Stimulated activated CD4-positive, alpha-beta T cell treated with anti-CD3 and anti-CD28 coated beads, Interleukin-1b, Interleukin-23, amount 100 ng/mL, for 24 hours (primary cell): ENCODE results near the gene RCHY1.
"Not testable (repeated sequence)": the region's sequence is repeated elsewhere in the genome, so short reads cannot be mapped to it uniquely, and the experiment has no call there.

Source experiments
- DNase-seq, 4 experiments: peaks; one replicate each; pipeline ENCODE4 v3.0.0-alpha.2; 2020; ENCODE audit warnings: low read depth in 4 of 4, low spot score in 1 of 4

RCHY1 gene

DNA sequence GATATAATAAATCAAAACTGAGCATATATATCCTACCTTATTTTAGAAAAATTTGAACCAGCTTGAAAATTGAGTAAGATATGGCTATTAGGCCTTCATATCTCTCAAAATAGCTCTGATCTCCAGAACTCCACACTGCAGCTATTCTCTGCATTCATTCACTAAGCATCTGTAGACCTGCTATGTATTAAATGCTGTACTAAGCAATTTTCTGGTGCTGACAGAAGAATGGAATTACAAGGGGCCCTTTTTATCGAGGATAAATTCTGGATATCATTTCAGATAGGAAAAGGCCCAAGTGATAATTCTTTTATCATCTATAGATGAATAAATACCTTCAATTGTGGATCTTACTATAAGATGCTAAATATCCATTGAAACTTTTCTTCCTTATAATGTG is 1.9 kb upstream of the RCHY1 start:
- DNase-seq: no peak

DNA sequence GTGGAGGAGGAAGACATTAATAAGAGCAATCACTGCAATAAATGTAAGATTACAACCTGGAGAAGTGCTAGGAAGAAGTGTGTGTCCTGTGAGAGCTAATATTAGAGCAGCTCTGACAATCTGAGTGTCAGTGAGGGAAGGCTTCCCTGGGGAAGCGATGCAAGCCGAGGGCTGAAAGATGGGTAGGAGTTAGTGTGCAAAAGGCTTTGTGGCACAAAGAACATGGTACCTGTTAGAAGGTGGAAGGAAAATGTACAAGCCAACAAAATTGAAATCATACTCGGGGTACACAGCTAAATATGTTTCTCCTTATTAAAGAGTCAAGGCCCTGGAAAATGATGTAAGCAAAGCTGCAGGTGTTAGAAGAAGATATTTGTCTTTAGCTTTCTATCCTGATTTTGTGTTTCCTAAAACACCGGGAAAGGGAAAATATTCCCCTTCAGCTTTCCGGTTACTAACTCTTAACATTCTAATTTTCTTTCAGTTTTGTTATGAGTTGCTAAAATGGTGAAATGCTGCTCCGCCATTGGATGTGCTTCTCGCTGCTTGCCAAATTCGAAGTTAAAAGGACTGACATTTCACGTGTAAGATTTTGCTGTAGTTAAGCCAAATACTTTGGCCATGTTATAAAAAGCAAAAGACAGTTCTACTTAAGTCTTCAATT is 878 bp upstream of the RCHY1 start:
- DNase-seq: no peak

DNA sequence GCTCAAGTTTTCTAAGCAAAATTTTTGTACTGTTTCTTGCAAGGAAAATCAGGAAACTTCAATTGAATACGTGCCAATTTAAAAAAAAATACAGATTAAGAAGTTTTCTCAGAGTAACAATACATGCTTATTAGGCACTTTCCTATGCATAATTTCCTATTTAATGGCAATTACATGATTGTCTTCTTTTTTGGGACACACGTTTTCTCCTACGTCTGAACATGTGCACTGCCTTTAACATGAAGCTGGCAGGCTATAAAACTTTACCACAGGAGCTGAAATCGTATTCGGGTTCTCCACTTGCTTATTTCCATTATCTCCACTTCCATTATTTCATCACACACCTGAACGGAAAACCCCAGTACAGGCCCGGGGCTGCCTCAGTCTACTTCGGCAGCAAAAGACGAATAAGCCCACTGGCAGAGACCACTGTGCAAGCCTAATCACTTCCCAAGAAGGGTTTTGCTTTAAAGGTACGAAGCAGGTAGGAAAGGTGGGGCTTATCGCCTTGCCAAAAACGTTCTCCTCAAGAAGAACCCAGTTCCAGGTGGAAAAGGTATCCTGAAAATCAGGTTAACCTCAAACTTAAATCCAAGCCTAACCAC is 575 bp downstream of the RCHY1 start:
- no peak for DNase-seq

DNA sequence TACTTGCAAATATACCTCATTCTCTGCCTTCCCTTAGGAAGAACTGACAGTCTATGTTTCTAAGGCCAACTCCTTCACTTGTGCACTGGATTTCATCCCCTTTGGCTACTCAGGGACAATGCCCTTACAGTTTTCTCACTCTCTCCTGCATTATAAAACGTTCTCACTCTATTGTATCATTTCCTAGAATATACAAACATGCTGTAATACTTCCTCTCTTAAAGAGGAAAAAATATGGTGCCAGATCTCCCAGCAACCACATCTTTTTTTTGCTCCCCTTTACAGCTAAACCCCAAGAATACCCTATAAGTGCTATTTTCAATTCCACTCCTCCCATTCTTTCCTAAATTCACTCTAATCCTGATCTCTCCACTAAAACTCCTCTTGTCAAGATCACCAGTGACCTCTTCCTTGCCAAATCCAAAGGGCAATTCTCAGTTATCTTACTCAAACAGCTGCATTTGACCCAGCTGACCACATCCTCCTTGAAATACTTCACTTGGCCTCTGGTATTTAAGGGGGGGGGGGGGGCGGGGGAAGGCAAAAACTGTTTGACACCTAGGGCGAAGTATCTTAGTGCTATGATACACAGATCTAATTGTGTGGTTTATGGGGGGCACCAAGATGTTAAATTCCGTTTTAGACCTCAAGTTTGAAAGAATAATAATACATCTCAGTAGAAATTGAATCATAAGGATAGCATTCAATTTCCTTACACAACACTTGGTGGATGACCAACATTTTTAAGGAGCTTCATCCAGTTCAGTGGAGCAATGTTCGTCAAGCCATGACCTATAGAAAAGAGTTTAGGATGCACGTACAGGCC is 1.6 kb downstream of the RCHY1 start:
- no peak for DNase-seq

DNA sequence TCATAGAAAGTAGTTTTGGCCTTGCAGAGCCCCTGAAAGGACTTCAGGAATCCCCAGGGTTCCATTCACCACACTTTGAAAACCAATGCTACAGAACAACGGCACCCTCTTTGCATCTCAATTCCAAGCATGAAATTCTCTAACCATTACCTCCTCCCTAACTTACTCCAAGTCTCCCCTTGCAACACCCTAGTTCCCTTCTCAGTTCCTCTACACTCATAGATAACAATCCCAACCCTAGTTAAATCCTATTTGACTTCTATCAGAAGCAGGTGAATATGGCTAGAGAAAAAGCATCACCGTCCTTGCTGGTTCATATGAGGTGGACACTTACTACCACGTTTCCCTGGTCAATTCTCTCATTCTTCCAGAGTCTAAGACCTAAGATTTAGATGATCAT is 2.4 kb downstream of the RCHY1 start:
- no peak for DNase-seq

DNA sequence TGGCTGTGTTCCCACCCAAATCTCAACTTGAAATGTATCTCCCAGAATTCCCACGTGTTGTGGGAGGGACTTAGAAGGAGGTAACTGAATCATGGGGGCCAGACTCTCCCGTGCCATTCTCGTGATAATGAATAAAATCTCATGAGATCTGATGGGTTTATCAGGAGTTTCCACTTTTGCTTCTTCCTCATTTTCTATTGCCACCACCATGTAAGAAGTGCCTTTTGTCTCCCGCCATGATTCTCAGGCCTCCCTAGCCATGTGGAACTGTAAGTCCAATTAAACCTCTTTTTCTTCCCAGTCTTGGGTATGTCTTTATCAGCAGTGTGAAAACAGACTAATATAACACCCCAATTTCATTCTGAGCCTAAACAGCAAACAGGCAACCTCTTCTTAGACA is 4.6 kb downstream of the RCHY1 start:
- not testable (repeated sequence) for DNase-seq

DNA sequence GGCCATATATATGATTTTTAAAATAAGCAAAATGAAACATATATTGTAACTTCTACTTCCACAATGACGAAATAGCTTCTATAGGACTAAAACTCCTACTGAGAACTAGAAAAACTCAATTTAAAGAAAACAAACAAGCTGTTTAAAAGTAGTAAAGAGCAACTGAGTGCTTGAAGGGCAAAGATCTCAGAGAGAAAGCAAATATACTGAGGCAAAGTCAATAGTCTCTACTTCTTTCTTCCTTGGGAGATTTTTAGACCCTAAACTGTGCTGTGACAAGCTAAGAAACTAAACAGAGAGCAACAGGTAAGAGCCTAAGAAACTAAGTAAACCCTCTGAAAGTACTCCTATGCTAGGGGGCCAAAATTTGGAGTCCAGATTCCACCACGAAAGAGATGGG is 8.6 kb downstream of the RCHY1 start:
- no peak for DNase-seq

DNA sequence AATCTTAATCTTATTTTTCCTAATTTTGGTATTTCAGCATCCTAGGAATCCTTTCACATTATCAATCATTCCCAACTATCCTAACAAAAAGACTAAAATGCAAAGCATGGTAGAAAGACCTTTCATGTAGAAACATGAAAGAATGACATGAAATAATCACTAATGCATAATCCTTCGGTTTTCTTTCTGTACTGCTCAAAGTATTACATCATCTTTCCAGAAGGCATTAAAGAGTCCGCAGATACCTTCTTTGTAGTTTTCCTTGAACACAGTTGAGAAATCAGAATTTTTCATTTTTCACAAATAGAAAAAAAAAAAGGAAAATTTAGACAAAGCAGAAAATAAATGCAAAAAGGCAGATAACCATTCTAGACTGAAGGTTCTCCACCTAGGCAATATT is 11.5 kb downstream of the RCHY1 start:
- DNase-seq: no peak

DNA sequence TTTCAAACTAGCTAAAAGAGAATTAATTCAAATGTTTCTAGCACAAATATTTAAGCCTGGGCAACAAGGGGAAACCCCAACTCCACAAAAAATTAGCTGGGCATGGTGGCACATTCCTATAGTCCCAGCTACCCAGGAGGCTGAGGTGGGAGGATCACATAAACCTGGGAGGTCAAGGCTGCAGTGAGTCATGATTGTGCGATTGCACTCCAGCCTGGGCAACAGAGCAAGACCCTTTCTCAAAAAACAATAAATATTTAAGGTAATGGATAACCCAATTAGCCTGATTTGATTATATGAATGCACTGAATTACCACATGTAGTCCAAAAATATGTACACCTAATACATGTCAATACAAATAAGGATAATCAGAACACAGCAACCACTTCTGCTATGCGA is 14.3 kb downstream of the RCHY1 start:
- no peak for DNase-seq

DNA sequence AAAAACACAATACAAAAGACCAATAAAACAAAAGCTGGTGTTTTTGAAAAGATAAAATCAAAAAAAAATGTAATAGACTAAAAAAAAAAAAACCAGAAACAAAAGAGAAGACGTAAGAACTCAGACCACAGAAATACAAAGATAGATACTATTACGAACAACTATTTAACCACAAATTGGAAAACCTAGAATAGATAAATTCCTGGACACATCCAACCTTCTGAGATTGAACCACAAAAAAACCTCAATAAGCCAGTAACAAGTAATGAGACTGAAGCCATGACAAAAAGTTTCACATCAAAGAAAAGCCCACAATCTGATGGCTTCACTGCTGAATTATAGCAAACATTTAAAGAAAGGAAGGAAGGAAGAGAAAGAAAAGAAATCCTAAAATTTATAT is 16.2 kb downstream of the RCHY1 start:
- no peak for DNase-seq

DNA sequence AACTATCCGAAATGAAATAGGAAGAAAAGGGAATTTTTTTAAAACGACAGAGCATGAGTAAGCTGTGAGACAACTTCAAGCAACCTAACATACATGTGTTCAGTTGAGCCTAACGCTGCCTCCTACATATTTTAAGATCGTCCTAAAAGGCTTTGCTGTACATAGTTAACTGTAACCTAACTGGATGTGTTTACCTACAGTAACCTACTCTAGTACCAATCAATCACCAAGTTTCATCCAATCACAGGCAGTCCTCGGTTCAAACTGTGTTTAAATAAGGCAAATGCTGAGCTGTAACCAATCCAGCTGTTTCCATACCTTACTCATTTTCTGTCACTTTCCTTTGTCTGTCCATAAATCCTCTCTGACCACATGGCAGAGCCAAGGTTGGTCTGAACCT is 17.1 kb downstream of the RCHY1 start:
- DNase-seq: no peak

DNA sequence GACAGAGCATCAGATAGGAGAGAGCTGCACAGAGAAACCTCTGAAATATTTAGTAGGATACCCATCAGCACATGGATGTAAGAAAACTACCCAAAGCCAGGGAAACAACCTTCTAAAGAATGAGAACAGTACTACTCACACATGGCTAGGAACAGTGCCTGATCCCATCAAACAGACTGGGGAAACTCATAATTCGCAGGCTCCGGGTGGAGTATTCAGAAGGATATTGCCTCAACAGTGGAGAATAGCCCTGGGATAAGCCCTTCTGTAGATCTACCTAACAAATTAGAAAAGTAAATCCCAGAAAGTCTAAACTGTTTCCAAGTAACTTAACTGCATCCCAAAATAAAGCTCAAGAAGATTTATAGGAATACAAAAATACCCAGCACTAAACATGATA is 17.8 kb downstream of the RCHY1 start:
- DNase-seq: no peak

DNA sequence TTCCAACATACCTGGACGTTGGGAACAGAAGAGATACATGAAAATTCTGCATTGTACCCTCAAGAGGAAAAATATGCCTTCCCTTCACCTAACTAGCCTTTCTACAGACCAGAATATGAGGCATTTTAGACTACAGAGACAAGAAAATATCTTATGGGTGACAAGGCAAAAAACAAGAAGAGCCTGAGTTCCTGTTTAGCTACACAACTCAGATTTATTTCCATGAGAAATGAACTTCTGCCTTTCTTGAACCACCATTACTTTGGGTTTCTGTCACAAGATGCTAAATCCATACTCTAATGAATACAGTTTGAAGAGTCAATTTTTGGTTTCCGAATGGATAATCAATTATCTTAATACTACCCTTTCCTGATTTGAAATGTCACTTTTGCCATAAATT is 18.7 kb downstream of the RCHY1 start:
- no peak for DNase-seq

DNA sequence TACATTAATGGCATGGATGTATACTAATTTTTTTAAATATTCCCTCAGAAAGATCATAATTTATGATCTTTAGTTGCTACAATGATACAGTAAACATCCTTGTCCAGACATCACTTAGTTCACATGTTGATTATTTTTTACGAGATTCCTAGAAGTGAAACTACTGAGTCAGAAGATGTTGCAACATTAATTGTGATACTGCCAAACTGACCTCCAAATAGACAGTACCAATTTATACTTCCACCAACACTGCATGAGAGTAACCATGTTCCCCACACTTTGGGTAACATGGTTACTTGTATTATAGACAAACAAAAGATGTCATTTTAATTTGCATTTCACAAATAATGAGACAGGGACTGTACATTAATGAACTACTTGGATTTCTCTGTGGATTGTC is 19.6 kb downstream of the RCHY1 start:
- DNase-seq: no peak

DNA sequence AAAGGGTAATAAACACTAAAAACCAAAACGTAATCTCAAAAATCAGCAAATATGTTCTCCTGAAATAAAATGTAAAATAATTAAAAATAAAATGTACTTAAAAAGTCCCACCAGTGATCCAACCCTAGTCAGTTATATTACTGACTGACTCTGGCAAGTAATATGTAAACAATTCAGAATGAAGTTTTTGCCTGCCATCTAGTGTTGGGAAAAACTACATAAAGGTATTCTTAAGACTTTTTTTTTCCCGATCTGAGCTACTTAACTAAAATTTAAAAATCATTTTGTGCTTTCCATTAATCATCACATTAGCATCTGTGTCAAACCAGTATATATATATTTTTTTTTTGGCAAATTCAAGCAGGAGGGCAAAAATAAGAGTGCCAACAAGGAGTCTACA is 24.0 kb downstream of the RCHY1 start:
- no peak for DNase-seq

DNA sequence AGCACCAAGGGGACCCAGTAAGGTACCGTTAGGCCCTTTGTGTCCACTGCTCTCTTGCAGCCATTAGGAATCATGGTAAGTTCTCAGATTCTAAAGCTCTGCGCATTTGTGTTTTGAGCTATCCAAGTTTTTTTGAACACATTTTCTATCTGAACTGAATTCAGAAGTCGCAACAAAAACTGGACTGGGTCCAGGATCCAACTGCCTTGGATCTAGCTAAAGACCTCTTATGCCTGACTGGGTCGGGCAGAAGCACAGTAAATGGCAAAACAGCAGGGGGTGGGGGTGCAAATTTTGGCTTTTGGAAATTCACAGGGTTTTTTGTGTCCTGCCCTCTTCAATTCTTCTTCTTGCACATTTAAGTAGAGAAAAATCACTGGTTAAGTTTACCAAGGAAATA is 30.0 kb downstream of the RCHY1 start:
- DNase-seq: no peak

DNA sequence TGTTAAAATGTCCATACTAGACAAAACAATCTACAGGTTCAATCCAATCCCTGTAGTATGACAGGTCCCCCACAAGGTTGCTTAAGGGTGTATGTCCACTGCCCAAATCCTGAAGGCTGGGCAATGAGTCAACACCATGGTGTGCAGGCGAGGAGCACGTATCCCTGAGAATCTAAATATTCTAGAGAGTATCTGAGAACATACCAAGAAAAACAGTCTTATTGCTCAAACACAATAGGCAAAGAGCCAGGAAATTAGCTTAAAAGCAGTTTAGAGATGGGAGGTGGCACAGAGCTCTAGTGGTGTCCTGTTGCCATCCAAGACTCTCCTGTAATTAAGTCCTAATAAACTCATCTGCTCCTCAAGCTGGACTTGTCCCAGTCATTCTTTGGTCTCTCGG is 37.0 kb downstream of the RCHY1 start:
- DNase-seq: no peak

DNA sequence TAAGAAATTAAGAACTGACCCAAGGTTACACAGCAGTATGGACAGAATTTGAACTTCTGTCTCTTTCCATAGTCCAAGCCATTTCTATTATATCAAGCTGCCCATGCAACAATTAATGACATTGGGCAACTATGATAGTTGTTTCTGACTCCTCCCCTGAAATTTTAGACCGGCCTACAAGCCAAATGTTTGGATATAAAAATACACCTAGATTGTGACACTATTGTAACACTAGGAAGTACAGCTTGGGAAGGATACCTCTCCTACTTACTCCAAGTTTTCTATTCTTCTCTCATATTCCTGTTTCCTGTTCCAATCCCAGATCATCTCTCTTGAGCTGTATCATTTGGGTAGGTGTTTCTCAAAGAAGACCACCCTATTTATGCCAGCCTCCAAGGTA is 43.5 kb downstream of the RCHY1 start:
- no peak for DNase-seq

DNA sequence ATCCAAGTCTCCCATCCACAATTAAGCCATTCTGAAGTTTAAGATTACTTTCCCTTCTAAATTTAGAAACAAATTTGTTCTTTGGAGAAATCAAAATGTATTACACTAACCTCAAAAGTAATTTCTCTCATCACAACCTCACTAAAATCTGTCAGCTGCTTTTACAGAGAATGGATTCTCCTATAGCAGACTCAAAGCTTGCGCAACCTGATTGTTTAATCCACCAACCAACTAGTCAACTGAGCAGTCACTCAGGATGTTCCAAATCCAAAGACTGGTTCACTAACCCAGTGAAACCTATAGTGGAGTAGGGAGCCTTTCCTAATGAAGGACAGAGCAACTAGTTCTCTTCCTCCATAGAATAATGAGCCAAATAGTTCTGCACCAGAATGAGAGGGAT is 44.3 kb downstream of the RCHY1 start:
- DNase-seq: no peak

DNA sequence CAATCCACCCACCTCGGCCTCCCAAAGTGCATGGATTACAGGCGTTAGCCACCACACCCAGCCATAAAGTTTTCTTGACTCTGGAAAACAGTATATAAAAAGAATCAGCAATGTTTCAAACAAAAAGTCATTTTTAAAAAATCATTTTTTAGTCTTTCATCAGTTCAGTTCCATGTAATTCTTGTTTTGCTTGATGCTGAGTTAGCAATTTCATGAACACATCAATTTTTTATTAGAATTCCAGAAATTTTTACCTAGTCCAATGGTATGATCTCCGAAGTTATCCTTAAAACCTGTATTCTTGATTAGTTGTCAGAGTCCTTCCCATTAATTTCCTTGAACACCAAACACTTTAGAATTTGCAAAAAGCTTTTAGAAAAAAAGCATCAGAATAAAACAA is 56.8 kb downstream of the RCHY1 start:
- no peak for DNase-seq

DNA sequence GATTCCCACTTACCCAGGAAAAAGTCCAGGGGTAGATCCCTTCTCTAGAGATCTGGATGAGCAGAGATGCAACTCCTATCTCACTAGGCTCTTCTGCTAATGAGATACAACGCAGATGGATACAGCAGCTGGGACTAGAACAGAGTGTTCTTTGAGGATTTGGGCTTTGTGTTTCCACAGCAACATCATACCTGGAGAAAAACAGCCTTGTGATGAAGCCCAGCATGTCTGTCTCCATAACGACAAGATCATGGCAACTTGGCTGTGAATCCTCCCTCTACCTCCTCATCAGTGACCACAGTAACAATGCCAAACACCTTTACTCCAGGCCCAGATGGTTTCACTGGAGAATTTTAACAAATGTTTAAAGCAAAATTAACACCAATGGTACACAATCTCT is 80.1 kb downstream of the RCHY1 start:
- DNase-seq: no peak

DNA sequence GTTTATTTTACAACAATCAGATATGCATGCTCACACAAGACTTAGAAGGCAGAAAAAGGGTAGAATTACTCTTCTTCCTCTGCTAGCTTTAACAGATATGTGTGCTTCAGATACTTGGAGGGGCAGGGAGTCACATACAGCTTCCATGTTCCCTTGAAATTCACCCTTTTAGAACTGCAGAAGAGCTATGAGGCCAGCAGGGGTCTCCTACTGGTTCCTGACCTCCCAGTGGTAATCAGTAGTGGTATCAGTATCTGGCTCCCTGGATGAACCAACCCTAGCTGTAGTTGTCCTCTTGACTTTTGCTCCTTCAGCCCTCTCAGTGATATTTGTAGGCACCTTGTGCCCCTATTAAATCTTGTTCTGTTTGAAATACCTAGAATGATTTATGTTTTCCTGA is 81.5 kb downstream of the RCHY1 start:
- DNase-seq: no peak

DNA sequence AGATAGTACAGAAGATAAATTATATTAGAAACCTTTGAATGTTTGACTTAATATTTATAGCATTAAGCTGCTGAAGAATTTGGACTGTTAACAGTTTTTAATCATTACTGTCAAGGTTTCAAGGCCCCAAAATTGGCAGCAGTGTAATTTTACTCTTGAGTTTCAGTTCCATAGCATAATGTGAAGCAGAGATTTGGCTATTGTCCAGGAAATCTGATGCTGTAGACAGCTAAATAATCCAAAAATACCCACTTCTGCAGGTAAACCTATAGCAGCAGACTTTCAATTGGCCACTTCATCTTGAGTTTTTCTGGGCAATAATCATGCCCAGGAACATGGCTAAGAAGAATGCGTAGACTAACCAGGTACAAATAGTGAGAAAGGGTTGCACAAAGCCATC is 85.0 kb downstream of the RCHY1 start:
- DNase-seq: no peak
